Frontal cortex (tissue), 4 donors: ENCODE data around the gene ST6GALNAC3. TPM values are rescaled to one million over a fixed set of nuclear protein-coding genes. Genes with fewer than 3 reads are reported as not detected.

Source experiments
- DNase-seq, 2 donors: peaks; one replicate each; pipeline ENCODE4 v3.0.0; 2012; ENCODE audit warnings: low spot score in 2 of 2
- FAIRE-seq: peaks from 2 replicates; lab custom pipeline; 2012; peaks lifted over from hg19 to GRCh38; lab: Jason Lieb, UNC
- total RNA-seq: library from RNA; depleted of rRNA; stranded (reverse); fragments of >200 nt; gene quantifications from one replicate; pipeline ENCODE4 v1.2.3, GENCODE V29; 2014
- donor health status: control.
- donor health status: control.
- donor health status: control.

The ST6GALNAC3 gene
- total RNA-seq, 1 donor from 2014 or later, result 14.3 TPM

- FAIRE-seq, result no peak
Measured at GRCh38 chr1:76177615-76178014, 103.1 kb downstream of the ST6GALNAC3 start.

DNA sequence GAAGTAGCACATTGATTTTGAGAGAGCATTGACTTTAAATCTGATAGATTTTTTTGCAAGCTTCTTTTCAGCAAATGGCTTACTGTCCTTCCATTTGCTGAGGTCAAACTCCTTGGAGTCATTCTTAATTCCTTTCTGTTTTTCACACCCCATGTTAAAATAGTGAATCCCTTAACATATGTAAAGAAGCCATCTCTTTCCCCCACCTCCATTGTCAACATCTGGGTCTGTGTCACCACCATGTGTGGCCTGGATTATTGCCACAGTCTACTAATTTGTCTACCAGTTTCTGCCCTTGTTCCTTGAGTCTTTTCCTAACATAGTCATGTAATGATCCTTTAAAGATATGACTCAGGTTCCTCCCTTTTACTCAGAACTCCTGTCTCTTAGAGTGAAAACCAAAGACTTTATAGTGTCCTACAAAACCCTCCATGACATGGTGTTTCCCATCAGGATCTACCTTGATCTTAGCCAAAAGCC is 104.7 kb downstream of the ST6GALNAC3 start:
- no peak for DNase-seq
- FAIRE-seq, result no peak

More at GRCh38 chr1:76177615-76178014, 103.1 kb downstream of the ST6GALNAC3 start:
- DNase-seq, result no peak

DNA sequence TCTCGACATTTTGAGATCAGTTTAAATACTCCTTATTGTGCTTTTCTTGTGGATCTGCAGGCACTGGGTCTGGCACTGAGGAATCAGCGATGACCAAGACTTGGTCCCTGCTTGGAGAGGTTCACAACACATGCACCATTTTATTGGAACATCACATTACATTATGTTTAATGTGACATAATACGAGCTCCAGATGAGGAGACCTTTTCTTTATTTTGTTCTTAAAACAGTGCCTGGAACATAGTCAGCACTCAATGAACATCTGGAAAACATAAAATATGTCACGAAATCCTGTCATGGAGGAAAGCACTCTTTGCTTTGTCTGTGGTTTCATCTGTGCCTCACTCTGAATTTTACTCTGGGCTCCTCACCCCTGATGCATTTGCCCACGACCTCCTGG is 110.7 kb downstream of the ST6GALNAC3 start:
- no peak for DNase-seq
- FAIRE-seq, result no peak

- FAIRE-seq (no peak), DNase-seq (no peak)
Measured at GRCh38 chr1:76186554-76187170, 112.1 kb downstream of the ST6GALNAC3 start.

DNA sequence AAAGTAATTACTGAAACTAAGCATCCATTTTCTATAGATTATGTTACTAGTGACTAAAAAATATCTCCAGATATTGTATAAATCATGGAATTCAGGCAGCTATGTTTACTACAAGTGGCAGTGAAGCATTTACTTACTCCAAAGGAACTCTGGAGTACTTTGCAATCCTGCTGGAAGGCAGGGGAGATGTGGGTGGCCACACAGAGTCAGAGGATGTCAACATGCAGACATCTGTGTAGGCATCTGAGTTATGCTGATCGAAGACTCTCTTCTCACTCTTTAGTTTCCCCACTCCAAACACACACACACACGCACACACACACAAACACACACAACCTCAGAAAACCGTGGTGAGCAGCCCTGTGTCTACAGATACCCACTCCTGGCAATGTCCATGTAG is 112.9 kb downstream of the ST6GALNAC3 start:
- DNase-seq, result no peak
- no peak for FAIRE-seq

DNA sequence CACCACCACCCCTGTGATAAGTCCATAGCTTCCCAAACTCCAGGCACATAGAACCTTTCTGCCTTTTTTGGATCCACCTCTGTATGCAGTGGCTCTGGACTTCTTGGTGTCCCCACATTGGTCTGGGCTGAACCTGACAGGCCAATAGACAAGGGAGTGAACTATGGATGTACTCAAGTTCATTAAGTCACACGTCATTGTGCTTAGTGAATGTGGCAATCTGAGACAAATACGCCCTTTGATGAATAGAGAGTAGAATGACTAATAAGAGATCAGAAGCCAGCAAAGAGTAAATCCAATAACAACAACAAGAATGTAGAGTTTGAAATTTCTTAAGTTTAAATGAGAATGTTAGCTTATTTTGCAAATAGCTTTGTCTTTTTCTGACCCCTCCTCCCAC is 114.8 kb downstream of the ST6GALNAC3 start:
- no peak for DNase-seq
- FAIRE-seq, result no peak

DNA sequence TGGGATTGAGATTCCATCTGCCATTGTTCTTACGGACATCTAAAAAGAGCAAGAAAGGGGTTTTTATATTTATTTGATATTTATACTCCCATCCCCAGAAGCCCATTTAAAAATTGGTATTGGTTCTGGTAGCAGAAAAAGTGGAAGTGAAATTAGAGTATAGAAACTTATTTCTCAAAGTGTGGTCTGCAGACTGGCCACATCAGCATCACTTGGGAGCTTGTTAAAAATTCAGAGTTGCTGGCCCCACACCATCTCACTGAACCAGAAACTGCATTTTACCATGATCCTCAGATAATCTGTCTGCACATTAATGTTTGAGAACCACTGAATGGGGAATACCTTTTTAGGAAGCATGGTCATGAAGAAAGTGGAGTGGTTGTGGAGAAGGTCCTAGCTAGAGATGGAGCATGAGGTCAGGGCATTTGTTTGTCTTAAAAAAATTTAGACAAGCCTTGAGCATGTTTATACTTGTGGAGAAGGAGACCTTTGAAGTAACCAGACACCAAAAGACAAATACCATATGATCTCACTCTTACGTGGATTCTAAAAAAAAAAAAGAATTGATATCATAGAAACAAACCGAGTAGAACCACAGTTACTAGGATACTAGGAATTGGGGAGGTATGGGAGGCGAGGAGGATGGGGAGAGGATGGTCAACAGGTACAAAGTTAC is 116.3 kb downstream of the ST6GALNAC3 start:
- DNase-seq (no peak), FAIRE-seq (no peak)

- DNase-seq (no peak), FAIRE-seq (no peak)
Measured at GRCh38 chr1:76191561-76191960, 117.0 kb downstream of the ST6GALNAC3 start.

DNA sequence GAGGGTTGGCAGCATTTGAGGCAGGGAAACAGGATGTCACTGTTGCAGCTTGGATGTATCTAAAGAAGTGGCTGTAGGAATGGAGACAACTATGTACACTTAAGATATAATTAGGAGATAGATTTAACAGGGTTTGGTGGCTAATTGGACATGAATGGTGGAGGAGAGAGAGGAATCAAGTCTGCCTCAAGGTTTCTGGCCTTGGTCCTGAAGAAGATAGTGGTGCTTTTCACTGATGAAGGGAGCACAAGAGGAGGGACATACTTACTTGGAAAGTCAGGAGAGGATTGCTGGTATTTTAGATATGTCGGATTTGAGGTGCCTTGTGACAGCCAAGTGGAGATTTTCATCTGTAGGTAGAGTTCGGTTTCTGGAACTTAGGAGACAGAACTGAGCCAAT is 123.9 kb downstream of the ST6GALNAC3 start:
- DNase-seq, result no peak
- FAIRE-seq, result no peak

DNA sequence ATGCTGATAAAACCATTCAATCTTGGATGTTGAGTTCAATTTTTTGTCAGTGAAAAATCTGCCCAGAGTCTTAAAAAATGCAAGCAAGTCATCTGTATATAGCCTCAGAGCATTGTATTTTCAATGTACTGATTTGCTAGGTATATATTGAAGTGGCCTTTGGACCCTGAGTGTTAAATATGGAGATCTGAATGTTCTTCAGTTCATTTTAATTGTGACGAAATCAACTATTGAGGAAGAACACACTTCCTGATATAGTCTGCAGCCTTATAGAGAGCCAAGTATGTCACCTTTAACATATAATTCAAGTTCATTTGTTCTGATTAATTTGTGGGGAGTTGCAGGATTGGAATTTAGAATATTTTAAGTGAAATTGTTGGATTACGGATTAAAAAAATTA is 128.1 kb downstream of the ST6GALNAC3 start:
- no peak for FAIRE-seq

GRCh38 chr1:76203127-76203526 is 128.6 kb downstream of the ST6GALNAC3 start:
- DNase-seq (no peak), FAIRE-seq (no peak)

More for the DNA sequence above, 128.1 kb downstream of the ST6GALNAC3 start:
- DNase-seq, result no peak

DNA sequence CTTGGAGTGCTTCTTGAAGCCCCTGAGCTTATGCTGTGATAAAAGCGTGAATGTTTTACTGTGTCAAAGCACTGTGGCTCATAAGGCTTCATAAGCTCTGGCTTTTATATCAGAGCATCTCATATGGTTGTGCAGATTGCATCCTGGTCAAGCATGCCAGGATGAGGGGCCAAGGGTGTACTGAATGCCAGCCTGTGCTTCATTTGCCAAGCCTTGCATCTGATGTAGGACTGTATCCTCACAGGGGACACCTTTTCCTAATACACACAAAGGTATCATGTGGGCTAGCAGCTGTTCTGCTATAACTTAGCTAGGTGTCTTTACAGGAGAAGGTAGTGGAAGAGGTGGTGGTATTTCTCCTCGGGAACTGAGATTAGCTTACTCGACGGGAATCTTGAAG is 134.7 kb downstream of the ST6GALNAC3 start:
- no peak for DNase-seq
- FAIRE-seq, result no peak

DNA sequence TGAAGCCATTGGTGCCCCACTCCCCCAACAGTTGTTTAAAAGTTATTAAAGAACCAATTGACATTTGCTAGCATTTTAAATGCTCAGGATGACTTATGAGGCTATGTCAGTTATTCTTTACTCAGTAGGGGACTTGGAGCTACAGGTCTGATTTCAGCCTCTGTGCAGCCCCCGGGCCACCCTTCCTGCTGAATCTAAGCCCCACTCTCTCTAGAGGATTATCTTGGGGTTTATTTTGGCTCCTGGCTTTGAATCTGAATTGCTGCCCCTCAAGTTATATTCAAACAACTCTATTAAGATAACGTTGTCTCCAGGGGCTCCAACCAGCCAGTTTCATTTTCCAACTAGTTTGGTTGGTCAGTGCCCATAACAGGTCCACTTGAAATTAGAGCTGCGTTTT is 135.1 kb downstream of the ST6GALNAC3 start:
- FAIRE-seq (no peak), DNase-seq (no peak)

GRCh38 chr1:76210160-76210559 is 135.6 kb downstream of the ST6GALNAC3 start:
- DNase-seq, result no peak
- no peak for FAIRE-seq

GRCh38 chr1:76218888-76219287 is 144.3 kb downstream of the ST6GALNAC3 start:
- no peak for DNase-seq
- no peak for FAIRE-seq

DNA sequence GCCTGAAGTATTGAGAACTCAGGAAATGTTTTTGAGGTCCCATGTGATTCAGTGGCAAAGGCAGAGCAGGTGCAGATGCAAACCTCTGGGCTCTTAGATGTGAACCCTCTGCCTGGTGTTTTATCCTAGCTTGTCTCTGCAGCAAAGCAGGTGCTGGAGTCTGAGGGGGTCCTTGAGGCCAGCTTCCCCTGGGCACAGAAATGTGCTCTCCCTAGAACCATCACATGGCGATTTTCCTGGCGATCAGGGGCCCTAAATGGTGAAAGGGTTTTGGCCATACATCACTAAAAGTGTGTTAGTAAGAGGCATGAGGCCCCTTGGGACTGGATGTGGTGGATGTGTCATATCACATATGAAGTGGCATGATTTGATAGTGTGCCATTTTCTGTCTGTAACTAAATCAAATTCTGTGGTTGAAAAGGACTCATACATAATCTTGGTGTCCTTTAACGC is 144.8 kb downstream of the ST6GALNAC3 start:
- FAIRE-seq (no peak), DNase-seq (no peak)

GRCh38 chr1:76224752-76225151 is 150.2 kb downstream of the ST6GALNAC3 start:
- FAIRE-seq, result no peak
- DNase-seq, result no peak

DNA sequence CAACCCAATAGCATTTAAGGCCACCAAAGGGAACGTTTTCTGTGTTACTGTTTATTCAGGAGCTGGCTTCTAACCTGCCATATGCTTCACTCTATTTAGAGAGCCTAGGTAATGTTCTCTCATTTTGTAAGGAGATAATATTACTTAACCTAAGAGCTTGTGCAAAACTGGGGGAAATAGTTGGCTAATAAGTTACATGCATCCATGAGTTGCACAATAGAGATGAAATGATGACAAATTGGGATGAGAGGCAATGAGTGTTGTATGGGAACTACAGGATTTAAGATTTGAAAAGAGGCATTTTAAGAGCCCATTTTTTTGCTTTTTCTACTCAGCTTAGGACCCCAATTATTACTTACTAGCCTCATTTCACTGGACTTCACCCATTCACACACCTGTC is 151.0 kb downstream of the ST6GALNAC3 start:
- no peak for DNase-seq
- no peak for FAIRE-seq

DNA sequence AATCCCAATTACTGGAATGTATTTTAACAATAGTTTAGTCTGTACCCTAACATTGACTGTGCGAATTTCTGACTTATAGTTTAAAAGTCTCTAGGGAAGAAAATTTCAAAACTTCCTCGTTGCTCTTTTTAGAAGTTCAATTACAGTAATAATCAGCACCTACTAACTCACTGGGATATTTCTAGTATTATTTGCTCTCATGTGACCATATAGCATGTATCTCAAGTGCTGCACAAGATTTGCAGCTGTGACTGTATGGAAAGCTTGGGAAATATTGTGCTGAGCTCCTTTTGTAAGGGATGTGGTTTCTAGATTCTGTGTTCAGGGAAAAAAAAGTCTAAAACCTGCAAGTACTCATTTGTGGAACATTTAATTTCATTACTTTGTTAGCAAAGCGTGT is 153.1 kb downstream of the ST6GALNAC3 start:
- no peak for DNase-seq
- FAIRE-seq, result no peak

GRCh38 chr1:76229279-76230005 is 154.9 kb downstream of the ST6GALNAC3 start:
- DNase-seq (no peak), FAIRE-seq (no peak)

- FAIRE-seq (no peak), DNase-seq (no peak)
Measured at GRCh38 chr1:76230842-76231281, 156.3 kb downstream of the ST6GALNAC3 start.
